A204.1 (cell line): ENCODE measurements around the gene MYCBPAP.

Experiments used
- FAIRE-seq: peaks from 2 replicates; lab custom pipeline; 2012; peaks lifted over from hg19 to GRCh38; lab: Jason Lieb, UNC

The MYCBPAP gene, protein sequence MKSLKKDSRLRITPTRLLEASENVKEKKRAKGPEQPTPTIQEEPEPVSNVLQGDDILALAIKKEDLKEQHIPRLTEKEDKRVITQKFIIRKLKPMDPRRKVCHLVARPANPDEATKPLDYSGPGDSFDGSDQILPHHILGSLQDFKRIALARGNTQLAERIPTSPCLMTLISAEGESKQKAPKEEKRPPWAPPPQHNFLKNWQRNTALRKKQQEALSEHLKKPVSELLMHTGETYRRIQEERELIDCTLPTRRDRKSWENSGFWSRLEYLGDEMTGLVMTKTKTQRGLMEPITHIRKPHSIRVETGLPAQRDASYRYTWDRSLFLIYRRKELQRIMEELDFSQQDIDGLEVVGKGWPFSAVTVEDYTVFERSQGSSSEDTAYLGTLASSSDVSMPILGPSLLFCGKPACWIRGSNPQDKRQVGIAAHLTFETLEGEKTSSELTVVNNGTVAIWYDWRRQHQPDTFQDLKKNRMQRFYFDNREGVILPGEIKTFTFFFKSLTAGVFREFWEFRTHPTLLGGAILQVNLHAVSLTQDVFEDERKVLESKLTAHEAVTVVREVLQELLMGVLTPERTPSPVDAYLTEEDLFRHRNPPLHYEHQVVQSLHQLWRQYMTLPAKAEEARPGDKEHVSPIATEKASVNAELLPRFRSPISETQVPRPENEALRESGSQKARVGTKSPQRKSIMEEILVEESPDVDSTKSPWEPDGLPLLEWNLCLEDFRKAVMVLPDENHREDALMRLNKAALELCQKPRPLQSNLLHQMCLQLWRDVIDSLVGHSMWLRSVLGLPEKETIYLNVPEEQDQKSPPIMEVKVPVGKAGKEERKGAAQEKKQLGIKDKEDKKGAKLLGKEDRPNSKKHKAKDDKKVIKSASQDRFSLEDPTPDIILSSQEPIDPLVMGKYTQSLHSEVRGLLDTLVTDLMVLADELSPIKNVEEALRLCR

DNA sequence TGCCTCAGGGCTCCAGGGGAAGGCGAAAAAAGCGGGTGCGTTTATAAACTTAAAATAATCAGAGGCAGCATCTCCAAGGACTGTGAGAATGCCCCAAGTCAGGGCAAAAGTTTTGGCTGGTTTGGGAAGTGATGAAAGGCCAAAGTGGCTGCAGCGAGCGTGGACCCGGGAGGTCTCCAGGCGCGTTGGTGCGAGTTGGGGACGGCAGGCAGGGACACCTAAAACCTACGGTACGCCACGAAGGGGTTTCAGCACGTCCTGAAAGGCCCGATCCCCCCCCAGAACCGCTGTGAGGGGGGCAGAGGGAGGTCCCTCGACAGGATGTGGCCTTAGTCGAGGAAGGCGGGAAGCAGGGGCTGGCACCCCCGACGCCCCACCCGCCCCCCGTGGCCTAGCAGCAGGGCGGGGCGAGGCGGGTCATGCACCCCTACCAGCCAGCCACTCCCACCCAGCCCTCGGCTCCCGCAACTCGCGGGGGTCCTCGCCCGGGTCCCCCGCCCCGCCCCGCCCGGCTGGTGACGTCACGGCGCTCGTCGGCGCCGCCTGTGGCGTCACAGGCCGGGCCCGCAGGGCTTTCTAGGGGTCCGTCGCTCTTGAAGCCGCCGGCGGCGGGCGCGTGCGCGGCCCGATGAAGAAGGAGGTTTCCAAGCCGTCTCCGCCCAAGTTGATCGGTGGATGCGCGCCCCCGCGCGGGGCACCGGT lies at the start of gene MYCBPAP:
Gene MYCBPAP, plus strand, starts transcription at position 569 of the 702 bp plus-strand sequence. CDS start 236 bp downstream, outside the sequence.
- no peak for FAIRE-seq

DNA sequence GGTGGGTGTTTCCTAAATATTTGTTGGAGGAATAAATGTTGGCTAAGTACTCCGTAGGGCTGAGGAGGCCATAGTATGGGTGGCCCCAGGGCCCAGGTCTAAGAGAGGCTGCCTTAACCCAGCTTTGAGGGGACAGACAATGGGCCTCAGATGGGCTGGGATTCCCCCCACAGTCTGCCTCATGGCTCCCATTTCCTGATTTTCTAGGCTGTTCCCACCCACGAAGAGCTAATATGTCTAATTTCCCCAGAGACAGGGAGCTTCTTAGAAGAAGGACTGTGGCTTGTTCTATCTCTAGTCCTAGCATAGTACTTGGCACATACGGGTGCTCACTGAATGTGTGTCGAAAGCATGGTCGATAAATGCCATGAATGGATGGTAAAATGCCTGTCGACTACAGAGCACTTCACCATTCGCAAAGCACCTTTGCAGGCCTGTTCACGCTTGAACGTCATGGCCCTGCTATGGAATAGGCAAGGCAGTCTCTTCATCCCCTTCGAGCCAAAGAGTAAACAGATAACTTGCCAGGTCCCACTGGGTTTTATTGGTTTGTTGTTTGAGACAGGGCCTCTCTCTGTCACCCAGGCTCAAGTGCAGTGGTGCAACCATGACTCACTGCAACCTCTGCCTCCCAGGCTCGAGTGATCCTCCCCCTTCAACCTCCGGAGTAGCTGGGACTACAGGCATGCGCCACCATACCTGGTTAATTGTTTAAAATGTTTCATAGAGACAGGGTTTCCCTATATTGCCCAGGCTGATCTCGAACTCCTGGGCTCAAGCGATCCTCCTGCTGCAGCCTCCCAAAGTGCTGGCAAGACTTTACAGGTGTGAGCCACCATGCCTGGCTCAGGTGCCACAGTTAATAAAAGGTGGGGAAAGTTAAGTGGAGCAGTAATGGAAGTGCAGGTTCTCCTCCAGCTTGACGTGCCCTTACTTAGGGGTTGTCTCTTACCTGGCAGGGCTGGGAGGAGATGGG lies 49.2 kb upstream of the MYCBPAP start:
- FAIRE-seq = no peak

DNA sequence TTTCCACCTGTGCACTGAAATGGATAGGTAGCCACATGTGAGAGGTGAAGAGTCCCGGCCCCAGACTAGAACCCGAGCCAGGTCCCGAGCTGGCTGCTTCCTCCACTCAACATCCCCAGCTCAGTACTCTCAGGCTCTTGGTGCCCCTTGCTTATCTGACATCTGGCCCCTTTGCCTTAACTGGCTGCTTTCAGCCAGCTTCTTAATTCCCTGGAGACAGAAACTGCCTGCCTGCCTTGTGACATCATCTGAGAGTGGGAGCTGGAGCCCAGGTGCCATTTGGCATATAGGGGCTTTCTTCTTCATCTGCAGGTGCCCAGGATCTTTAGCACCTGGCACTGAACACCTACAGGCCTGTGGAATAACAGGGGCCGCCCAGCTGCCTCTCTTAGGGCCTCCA lies 48.5 kb upstream of the MYCBPAP start:
- no peak for FAIRE-seq

DNA sequence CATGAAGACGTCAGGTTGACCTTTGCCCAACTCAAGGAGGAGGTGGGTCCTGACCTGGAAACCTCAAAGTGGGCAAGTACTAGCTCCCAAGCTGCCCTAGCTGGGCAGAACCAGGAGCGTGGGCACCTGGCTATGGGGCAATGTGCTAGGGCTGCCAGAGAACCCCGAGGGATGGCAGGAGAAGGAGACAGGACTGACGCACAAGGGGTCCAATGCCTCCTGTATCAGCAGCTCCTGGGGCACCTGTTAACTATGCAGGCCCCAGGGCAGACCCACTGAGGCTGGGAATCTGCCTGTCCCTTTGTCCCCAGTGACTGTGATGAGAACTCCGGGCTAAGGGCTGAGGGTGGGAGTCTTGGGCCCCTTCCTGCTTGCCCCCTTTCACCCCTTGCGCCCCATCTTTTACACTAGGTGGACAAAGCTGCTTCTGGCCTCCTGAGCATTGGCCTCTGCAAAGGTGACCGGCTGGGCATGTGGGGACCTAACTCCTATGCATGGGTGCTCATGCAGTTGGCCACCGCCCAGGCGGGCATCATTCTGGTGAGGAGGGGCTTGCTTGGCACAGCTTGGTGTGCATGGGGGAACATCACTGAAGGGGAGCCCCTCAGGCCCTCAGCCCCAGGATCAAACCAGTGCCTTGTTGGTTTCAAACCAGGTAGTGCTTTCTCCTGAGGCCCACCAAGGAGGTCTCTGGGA lies 47.3 kb upstream of the MYCBPAP start:
- FAIRE-seq = no peak

DNA sequence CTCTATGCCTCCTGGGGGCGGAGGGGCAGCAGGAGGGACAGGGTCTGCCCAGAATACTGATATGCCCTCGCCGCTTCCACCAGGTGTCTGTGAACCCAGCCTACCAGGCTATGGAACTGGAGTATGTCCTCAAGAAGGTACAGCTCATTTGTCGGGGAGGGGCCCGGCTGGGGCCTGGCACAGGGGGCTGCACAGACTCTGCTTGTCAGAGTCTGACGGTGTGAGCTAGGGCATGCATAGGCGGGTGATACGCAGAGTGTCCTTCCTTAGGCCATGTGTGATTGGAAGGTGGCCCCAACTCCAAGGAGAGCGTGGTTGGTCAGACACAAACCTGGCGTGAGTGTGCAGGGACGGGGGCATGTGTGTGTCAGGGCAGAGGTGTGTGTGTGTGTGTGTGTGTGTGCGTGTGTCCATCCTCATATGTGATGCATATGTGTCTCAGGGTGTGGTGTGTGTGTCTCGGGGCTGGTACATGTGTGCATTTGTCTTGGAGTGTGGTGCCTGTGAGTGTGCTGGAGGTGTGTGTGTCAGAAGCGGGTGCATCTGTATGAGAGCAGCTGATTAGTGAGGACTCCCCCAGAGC lies 46.6 kb upstream of the MYCBPAP start:
- no peak for FAIRE-seq

DNA sequence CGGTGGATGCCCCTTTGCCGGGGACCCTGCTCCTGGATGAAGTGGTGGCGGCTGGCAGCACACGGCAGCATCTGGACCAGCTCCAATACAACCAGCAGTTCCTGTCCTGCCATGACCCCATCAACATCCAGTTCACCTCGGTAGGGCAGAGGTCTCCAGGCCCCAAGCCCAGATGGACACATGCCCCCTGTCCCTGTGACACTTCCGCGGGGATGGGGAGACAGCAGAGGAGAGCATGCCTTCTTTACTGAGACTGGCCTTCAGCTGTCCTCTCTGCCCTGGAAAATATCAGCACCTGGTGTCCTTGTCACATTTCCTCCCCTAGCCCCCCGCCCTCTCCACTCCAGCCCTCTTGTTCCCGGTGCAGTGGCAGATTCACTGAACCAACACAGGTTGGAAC lies 45.8 kb upstream of the MYCBPAP start:
- no peak for FAIRE-seq

DNA sequence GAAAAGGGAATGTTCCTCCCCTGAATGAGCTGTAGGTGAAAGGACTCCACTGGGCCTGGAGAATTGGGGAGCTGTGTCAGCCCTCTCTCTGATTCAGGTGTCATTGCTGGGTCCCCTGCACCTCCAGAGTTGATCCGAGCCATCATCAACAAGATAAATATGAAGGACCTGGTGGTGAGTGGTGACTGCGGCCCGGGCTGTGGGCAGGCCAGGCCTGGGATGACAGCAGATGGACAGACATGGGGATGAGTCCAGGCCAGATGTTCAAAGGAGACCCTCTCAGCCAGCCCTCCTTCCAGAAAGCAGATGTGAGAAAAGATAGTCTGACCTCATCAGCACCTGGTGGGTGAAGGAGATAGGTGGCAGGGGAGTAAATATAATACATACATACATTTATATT lies 44.1 kb upstream of the MYCBPAP start:
- no peak for FAIRE-seq

DNA sequence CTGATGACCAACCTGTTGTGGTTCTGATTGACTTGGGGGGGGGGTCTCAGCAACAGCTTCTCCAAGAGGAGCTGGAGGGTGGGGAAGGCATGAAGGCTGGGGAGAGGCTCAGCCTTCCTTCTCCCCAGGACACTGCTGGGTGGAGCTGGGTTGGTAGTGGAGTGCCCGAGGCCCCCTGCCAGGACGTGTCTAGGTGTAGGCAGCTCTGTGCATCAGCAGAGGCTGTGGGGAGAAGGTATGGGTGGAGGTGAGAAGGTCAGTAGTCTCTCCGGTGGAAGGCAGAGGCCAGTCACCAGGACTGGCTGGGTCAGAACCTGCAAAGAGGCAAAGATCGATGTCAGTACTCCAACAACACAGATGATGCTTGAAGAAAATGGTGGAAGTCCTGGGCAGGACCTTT lies 43.5 kb upstream of the MYCBPAP start:
- no peak for FAIRE-seq

DNA sequence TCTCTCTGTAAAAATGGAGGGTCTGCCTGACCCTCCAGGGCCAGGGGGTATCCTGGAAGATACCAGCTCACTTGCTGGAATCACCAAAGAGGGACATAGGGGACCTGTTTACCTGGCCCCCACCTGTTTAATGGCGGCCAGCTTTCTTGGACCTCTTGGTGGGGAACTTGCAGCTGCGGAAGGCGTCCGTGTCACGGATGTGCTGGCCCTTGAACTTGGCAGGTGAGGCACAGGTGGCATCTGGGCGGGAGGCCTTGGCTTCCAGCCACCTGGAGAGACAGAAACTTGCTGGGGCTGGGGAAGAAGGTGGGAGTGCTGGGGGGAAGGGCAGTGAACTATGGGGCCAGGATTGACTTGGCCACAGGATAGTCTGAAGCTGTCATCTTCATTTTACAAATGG lies 43.1 kb upstream of the MYCBPAP start:
- FAIRE-seq = no peak

DNA sequence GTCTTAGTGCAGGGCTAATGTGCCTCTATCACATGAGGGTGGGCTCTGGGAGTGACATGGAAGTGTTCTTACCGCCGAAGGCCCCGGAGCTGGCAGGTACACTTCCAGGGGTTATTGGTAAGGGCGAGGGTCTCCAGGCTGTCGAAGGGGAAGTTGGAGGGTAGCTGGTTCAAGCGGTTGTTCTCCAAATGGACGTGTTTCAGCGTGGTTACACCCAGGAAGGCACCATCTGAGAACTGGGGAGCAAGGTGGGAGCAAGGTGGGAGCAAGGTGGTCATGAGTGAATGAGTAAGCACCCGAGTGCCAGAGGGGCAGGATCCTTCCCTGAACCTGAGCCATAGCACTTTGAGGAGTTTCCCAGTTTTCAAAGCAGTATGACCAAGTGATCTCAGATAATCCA lies 42.6 kb upstream of the MYCBPAP start:
- no peak for FAIRE-seq

DNA sequence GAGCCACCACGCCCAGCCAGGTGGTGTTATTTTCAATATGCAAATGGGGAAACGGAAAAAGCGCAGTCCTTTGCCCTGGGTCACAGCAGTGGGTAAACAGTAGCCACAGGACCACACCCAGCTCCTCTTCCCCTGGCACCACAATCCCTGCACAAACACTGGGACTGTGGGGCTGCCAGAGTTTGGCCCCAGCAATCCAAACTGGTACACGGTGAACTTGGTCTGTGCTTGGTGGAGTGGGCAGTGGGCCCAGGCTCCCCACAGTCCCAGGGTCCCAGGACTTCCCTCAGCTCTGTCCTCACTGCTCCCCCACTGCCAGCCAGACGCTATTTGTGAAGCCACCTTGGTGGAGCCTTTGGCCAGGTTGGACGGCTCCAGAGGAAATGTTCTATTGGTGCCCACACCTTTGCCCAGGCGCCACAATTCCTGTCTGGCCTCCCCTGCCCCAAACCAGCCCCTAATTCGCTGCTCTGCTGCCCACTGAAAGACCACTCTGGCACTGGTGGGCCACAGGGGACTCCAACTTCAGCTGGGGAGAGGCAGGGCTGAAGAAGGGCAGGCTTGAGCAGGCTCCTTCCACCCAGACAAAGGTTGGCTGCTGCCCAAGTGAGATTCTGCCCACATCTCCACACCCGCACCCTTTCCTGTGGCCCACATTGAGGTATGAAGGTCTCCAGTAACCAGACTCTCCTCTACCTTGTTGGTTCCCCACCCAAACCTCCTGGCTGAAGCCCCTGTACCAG lies 41.7 kb upstream of the MYCBPAP start:
- no peak for FAIRE-seq

DNA sequence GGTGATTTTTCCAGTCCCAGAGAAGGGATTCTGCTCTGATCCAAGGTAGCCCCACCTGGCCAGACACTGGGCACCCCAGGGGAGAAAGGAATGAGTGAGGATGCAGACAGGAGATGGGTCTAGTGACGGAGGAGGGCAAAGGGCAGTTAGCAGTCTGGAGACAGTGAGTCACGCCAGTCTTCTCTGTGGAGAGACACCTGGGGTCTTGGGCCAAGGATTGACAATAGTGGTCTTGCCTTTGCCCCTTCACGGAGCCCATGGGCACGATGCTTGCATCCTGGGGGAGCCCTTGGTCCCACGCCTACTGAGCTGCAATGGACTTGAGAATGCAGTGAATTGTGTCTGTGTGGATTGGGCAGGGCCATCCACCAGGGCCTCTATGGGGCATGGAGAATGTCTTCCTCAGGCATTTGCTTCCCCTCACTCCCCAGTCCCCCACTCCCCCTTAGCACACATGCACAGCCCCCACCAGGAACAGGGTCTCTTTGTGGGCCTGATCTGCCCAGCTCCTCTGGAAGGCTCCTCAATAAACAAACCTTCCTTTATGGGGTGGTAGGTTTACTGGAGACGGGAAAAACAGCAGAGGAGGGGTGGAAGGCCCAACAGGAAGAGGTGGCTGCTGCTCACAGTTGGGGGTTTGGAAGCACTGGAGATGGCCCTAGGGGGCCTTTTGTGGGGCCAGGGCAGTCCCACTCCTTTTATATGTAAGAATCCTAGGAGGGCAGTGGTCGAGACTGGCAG lies 41.0 kb upstream of the MYCBPAP start:
- FAIRE-seq = no peak

DNA sequence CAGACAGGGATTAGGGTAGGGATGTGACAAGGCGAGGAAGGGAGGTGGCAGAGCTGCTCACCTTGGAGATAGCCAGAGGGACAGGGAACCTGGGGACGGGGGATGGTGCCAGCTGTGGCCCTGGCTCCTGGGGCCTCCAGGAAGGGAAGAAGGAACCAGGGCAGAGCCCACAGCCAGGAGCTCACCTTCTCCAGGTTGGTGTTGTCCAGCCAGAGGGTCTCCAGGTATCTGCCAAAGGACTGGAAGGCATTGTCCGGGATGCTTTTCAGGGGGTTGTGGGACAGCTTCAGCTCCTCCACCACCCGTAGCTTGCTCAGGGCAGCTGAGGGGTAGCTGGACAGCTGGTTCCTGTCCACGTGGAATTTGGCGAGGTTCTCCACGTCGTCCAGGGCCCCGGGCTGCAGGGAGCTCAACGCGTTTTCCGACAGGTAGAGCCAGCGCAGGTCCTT lies 40.4 kb upstream of the MYCBPAP start:
- FAIRE-seq = no peak

DNA sequence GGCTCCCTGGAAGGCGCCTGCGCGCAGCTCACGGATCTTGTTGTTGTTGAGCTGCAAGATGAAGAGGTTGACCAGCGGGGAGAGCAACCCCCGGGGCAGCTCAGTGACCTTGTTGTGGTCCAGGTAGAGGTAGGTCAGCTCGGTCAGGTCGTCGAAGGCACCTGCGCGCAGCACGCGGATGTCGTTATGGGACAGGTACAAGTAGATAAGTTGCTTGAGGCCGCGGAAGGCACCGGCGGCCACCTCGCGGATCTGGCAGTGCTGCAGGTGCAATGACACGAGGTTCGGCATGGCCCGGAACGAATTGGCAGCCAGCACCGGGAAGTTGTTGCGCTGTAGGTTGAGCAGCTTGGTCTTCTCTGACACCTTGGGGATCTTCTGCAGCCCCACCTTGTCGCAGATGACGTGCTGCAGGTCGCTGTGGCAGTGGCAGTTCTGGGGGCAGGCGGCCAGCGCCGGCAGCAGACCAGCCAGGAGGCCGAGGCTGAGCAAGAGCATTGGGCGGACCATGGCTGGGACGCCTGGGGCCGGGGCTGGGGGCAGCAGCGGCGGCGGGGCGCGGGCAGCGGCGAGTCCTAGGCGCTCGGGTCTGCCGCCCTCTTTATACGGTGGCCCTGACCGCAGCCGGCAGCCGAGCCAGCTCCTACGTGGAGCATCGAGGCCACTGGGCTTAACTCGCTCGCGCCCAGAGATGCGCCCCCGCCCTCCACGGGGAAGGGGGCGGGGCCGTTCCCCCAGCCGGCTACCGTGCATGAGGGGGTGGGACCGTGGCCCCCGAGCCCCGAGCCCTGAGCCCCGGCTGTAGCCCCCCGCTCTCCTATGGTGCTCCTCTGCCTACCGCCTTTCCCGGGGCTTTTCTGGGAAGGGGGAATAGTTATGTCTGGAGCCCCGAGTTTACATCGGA lies 39.7 kb upstream of the MYCBPAP start, which contains the start of gene CHAD:
Gene CHAD, minus strand, starts transcription at position 577 of the 904 bp plus-strand sequence. Its CDS starts 67 bp downstream, at position 510.
- FAIRE-seq = no peak

DNA sequence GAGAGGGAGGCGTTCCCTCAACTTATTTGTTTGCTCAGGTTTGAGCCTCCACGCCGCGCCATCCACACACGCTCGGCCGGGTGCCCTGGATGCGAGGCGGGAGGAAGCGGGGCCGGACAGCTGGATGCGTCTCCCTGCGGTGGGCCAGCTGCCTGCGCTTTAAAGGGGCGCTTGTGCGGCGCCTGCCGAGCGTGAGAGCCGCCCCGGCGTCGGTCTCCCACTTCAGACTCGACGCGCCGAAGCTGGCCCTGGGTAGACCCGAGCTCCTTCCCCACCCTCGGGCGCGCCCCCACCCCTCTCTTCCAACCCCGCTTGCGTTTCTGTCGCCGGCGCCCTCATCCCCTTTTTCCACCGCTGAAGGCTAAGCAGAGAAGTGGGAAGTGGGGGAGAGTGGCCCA lies 39.0 kb upstream of the MYCBPAP start:
- FAIRE-seq = no peak

DNA sequence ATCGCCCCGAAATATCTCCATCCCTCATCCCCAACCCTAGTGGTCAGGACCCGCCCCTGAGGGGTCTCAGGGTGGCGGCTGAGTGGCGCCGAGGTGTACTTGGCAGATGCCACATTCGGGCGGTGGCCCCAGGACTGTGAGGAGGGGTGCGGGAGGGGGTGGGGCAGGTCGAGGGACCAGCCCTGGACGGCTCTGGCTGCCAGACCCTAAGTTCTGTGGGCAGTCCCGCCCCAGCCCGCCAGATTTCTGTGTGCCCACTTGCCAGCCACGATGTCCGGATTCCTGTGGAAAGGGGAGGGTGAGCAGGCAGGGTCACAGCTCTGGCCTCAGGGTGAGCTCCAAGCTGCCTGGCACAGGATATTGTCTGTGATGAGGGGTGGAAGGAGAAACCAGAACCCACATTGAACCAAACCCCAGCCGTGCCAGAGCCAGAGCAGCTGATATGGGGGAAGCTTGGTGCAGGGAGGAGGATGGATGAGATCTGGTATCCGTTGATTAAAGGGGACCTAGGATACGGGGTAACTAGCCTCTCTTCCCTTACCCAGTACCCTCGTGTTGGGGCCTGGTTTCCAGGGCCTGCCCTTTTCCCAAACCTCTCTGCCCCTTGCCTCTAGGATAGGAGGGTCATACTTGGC lies 38.5 kb upstream of the MYCBPAP start:
- FAIRE-seq = no peak

DNA sequence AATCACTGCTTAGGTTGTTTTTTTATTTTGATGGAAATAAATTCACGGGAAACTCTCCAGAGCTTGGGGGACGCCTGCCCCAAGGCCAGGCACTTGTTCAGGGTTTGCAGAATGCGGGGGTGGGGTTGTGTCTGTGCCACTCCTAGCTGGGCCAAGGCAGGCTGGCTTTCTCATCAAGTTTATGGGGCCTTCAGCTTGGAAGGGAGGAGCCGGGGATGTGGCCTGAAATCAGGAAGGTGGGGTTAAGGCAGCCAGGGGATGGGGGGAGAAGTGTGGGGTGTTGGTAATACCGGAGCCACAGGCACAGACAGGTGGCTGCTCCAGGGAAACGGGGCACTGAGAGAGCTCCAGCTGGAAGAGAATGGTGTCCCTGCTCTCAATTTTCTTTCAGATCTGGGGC lies 37.8 kb upstream of the MYCBPAP start:
- no peak for FAIRE-seq
